ENCODE measurements around the gene CALN1.

GRCh38 chr7:72176875-72177274 is 235.3 kb downstream of the CALN1 start:
- TF ChIP-seq SUZ12 (IDR thresholded peaks at IDR 0.05; ENCODE audit: extremely low read depth, insufficient read depth, insufficient read length): no peak
- TF ChIP-seq YY1 (IDR thresholded peaks at IDR 0.05; ENCODE audit: insufficient read depth, insufficient read length): no peak
